HepG2 (cell line): ENCODE data around the gene RABEP2. TPM values are rescaled to one million over a fixed set of nuclear protein-coding genes. Genes with fewer than 3 reads are reported as not detected.

Source experiments
- ATAC-seq: fragments of 200-7000 bp; cut with Tn5 transposase; 3 replicates; pipeline ENCODE4 v1.9.1; 2020; ENCODE audit warnings: mild to moderate bottlenecking, moderate library complexity
- BruUV-seq: library from RNA; stranded (reverse); fragments of 400-500 nt; replicated peaks from 2 replicates; lab custom pipeline; 2021; lab: Mats Ljungman, UMichigan
- CTCF ChIA-PET: fragments of 300-600 bp; formaldehyde crosslinking; extraction: SDS; loops from one replicate; lab custom pipeline; 2021; ENCODE audit warnings: low total read pairs, inconsistent platforms, low intra/inter-chr PET ratio; lab: Yijun Ruan, JAX
- POLR2A ChIA-PET: fragments of 350-600 bp; sonication (Branson Sonifier 250); formaldehyde crosslinking; loops from one replicate; lab custom pipeline; 2020; ENCODE audit warnings: antibody characterized with exemption, inconsistent platforms; lab: Yijun Ruan, JAX
- DNase-seq: peaks from one replicate; pipeline ENCODE4 v3.0.0-alpha.2; 2015; ENCODE audit warnings: low spot score
- FAIRE-seq: peaks from 3 replicates; lab custom pipeline; 2011; peaks lifted over from hg19 to GRCh38; lab: Jason Lieb, UNC
- H2AFZ ChIP-seq: one replicate; pipeline ENCODE4 v1.6.1; 2011; ENCODE audit warnings: low read length, inconsistent platforms
- H3K27ac ChIP-seq: fragments of 300-600 bp; 3 replicates; pipeline ENCODE4 v1.8.0; 2011; ENCODE audit warnings: mixed run types, mild to moderate bottlenecking, mixed read lengths, low read length, inconsistent platforms; ENCODE audit not compliant: insufficient read depth; ENCODE audit errors: extremely low read length
- H3K27me3 ChIP-seq, 2 experiments: fragments of 200-600 bp in 1 of 2; 2 replicates in 1 of 2; 3 replicates in 1 of 2; pipeline versions ENCODE4 v1.6.0 to v1.8.0; 2011; ENCODE audit warnings: low read length in 2 of 2, mild to moderate bottlenecking in 2 of 2, moderate library complexity in 2 of 2, inconsistent platforms in 1 of 2; ENCODE audit not compliant: insufficient read depth in 2 of 2, control insufficient read depth in 1 of 2
- H3K36me3 ChIP-seq, 2 experiments: fragments of 200-600 bp in 1 of 2; replicated peaks in 1 of 2; 2 replicates in 1 of 2; 3 replicates in 1 of 2; pipeline versions ENCODE4 v1.5.1 to v1.8.0; 2011; ENCODE audit warnings: low read length in 2 of 2, inconsistent platforms in 1 of 2; ENCODE audit not compliant: insufficient read depth in 2 of 2, control insufficient read depth in 1 of 2
- H3K4me1 ChIP-seq: 2 replicates; pipeline ENCODE4 v1.5.1; 2012; ENCODE audit warnings: low read length, inconsistent platforms; ENCODE audit not compliant: insufficient read depth
- H3K4me2 ChIP-seq: 2 replicates; pipeline ENCODE4 v1.6.0; 2011; ENCODE audit warnings: low read depth, low read length, inconsistent platforms
- H3K4me3 ChIP-seq, 3 experiments: fragments of 200-600 bp in 1 of 3; sonication (generic), shearing (Covaris generic) in 1 of 3; replicated peaks in 1 of 3; 2 replicates each; pipeline ENCODE4 v1.5.1; 2011 to 2016; ENCODE audit warnings: low read length in 3 of 3, inconsistent platforms in 2 of 3, low read depth in 2 of 3, mild to moderate bottlenecking in 2 of 3, control low read depth in 1 of 3, mixed read lengths in 1 of 3; ENCODE audit not compliant: insufficient read depth in 1 of 3
- H3K79me2 ChIP-seq: one replicate; pipeline ENCODE4 v1.6.1; 2011; ENCODE audit warnings: low read length, inconsistent platforms; ENCODE audit not compliant: insufficient read depth
- H3K9ac ChIP-seq: 2 replicates; pipeline ENCODE4 v1.6.0; 2011; ENCODE audit warnings: mild to moderate bottlenecking, low read depth, low read length, inconsistent platforms; ENCODE audit not compliant: insufficient read depth
- H3K9me3 ChIP-seq: 2 replicates; pipeline ENCODE4 v1.5.1; 2012; ENCODE audit warnings: mild to moderate bottlenecking, low read length
- H4K20me1 ChIP-seq: 2 replicates; pipeline ENCODE4 v1.6.0; 2011; ENCODE audit warnings: inconsistent platforms, mild to moderate bottlenecking, low read length, moderate library complexity; ENCODE audit not compliant: insufficient read depth
- ATF4 ChIP-seq, 2 experiments: fragments of 450-650 bp in 1 of 2; sonication (generic) in 1 of 2; formaldehyde crosslinking; IDR thresholded peaks; 2 replicates each; pipeline versions ENCODE4 v1.5.0 to v1.8.0; 2020 to 2022; ENCODE audit warnings: mild to moderate bottlenecking in 1 of 2, missing genetic modification reagents in 1 of 2
- ATF7 ChIP-seq, 2 experiments: fragments of 450-650 bp in 1 of 2; sonication (generic) in 1 of 2; formaldehyde crosslinking in 1 of 2; IDR thresholded peaks; 2 replicates each; pipeline versions ENCODE4 v1.4.0 to v1.6.1; 2016 to 2020; ENCODE audit warnings: antibody characterized with exemption in 1 of 2, mild to moderate bottlenecking in 1 of 2, missing genetic modification reagents in 1 of 2
- CCAR2 ChIP-seq: fragments of 200-400 bp; formaldehyde crosslinking; optimal IDR thresholded peaks from 2 replicates; pipeline ENCODE3; 2018; ENCODE audit warnings: low read depth, mild to moderate bottlenecking, low read length, moderate library complexity
- CREB1 ChIP-seq, 2 experiments: fragments of 450-650 bp in 1 of 2; IDR thresholded peaks; 2 replicates each; pipeline ENCODE4 v1.6.1; 2016 to 2017; ENCODE audit warnings: control low read depth in 1 of 2, mild to moderate bottlenecking in 1 of 2, missing compliant biosample characterization in 1 of 2, missing genetic modification characterization in 1 of 2
- KLF15 ChIP-seq: sonication (generic); formaldehyde crosslinking; IDR thresholded peaks from 2 replicates; pipeline ENCODE4 v1.8.1; 2023; ENCODE audit warnings: borderline replicate concordance, mild to moderate bottlenecking, inconsistent platforms, missing genetic modification reagents, mixed read lengths
- MED8 ChIP-seq: sonication (generic); formaldehyde crosslinking; IDR thresholded peaks from 2 replicates; pipeline ENCODE4 v1.8.1; 2023; ENCODE audit warnings: mild to moderate bottlenecking, missing genetic modification reagents; ENCODE audit not compliant: insufficient replicate concordance
- MYNN ChIP-seq: sonication (generic); formaldehyde crosslinking; IDR thresholded peaks from 2 replicates; pipeline ENCODE4 v1.4.0; 2020; ENCODE audit warnings: mild to moderate bottlenecking, low read depth, missing genetic modification reagents
- NFYB ChIP-seq: sonication (generic); formaldehyde crosslinking; IDR thresholded peaks from 2 replicates; pipeline ENCODE4 v1.4.0; 2020; ENCODE audit warnings: missing genetic modification reagents
- NR2F2 ChIP-seq: IDR thresholded peaks from 2 replicates; pipeline ENCODE4 v1.6.1; 2012; ENCODE audit warnings: low read depth, inconsistent platforms, borderline replicate concordance
- PAWR ChIP-seq: sonication (generic); formaldehyde crosslinking; IDR thresholded peaks from 2 replicates; pipeline ENCODE4 v1.4.0; 2020; ENCODE audit warnings: missing genetic modification reagents, mild to moderate bottlenecking, borderline replicate concordance
- PAX8 ChIP-seq: sonication (generic); formaldehyde crosslinking; IDR thresholded peaks from 2 replicates; pipeline ENCODE4 v1.8.0; 2022; ENCODE audit warnings: mild to moderate bottlenecking, missing genetic modification reagents, borderline replicate concordance
- POLR2A ChIP-seq, 2 experiments: IDR thresholded peaks; 2 replicates each; pipeline ENCODE4 v1.6.1; 2011; ENCODE audit warnings: low read depth in 2 of 2, low read length in 2 of 2, mild to moderate bottlenecking in 1 of 2, moderate library complexity in 1 of 2; ENCODE audit not compliant: insufficient read depth in 1 of 2
- STAG1 ChIP-seq: sonication (generic); formaldehyde crosslinking; IDR thresholded peaks from 2 replicates; pipeline ENCODE4 v1.4.0; 2020; ENCODE audit warnings: missing genetic modification reagents
- TFDP2 ChIP-seq: sonication (generic); formaldehyde crosslinking; IDR thresholded peaks from 2 replicates; pipeline ENCODE4 v1.4.0; 2020; ENCODE audit warnings: missing genetic modification reagents
- ZBTB8A ChIP-seq: sonication (generic); formaldehyde crosslinking; IDR thresholded peaks from 2 replicates; pipeline ENCODE4 v1.4.0; 2020; ENCODE audit warnings: mild to moderate bottlenecking, low read depth, missing genetic modification reagents, borderline replicate concordance
- ZEB1 ChIP-seq: IDR thresholded peaks from 2 replicates; pipeline ENCODE4 v1.6.1; 2012; ENCODE audit warnings: mild to moderate bottlenecking, low read depth, inconsistent platforms; ENCODE audit not compliant: insufficient replicate concordance
- ZNF841 ChIP-seq: sonication (generic); formaldehyde crosslinking; IDR thresholded peaks from 2 replicates; pipeline ENCODE4 v1.8.1; 2023; ENCODE audit warnings: missing genetic modification reagents, borderline replicate concordance
- WGBS: methylation state at CpG from one replicate; pipeline ENCODE4 v1.1.6; 2017; ENCODE audit warnings: low lambda C conversion rate; 5-methylcytosine and 5-hydroxymethylcytosine counted together
- in situ Hi-C: cut with HindIII; loops from 2 replicates; pipeline ENCODE4 v1.10.0; 2017; ENCODE audit warnings: low pct_unique_long_range_greater_than_20kb; ENCODE audit not compliant: extremely low pct_ligation_motif_present
- intact Hi-C: fragments of 100-400 bp; cut with micrococcal nuclease; formaldehyde crosslinking; loops from one replicate; pipeline ENCODE4 v1.10.0; 2022; ENCODE audit not compliant: unreplicated experiment
- polyA plus RNA-seq, 8 experiments: library from polyadenylated mRNA; depleted of rRNA in 3 of 8; stranded (reverse) in 7 of 8; unstranded in 1 of 8; fragments of >200 nt; fragmentation: Illumina TruSeq in 4 of 8; extraction: Trizol in 4 of 8; gene quantifications; 2 replicates each; pipeline versions ENCODE4 v1.2.1 to v1.2.3, GENCODE V29; 2011 to 2016; ENCODE audit warnings: low read depth in 4 of 8, missing spikeins in 1 of 8, mixed read lengths in 1 of 8; ENCODE audit not compliant: insufficient read depth in 1 of 8
- total RNA-seq, 5 experiments: library from RNA; depleted of rRNA; stranded (reverse); fragments of >200 nt; fragmentation: Illumina TruSeq; extraction: Trizol; gene quantifications; 2 replicates each; pipeline ENCODE4 v1.2.3, GENCODE V29; 2016; ENCODE audit warnings: low read depth in 1 of 5

Gene RABEP2
- total and polyA plus RNA-seq, 2 of the 13 experiments (the other 11 are each of a cell fraction or from before 2014, with no cell fraction given) = 10.8 to 18.4 TPM

- peaks cover 14% of the 10 kb centered on the region for H3K4me1 ChIP-seq
- TF ChIP-seq STAG1 (CRISPR knock-in tag) = no peak
- no peak for TF ChIP-seq PAWR (CRISPR knock-in tag)
- 0 out of 2 replicates have a peak, but pooled peaks have one; percentile 5 for TF ChIP-seq CREB1 (IDR thresholded peaks at IDR 0.05)
- TF ChIP-seq CREB1 (CRISPR knock-in tag; IDR thresholded peaks at IDR 0.05) = no peak
- no peak for TF ChIP-seq ZBTB8A (CRISPR knock-in tag)
- peak; percentile 62; the same call in 1 of the 2 replicates for TF ChIP-seq ATF7 (IDR thresholded peaks at IDR 0.05)
- TF ChIP-seq ATF7 (CRISPR knock-in tag; IDR thresholded peaks at IDR 0.05) = no peak
- TF ChIP-seq TFDP2 = no peak
- TF ChIP-seq, all 625 proteins: peak for 2
- H3K27ac ChIP-seq = no peak overlapping the region
- FAIRE-seq (no peak), DNase-seq (no peak), ATAC-seq (no peak)
- WGBS = 95% methylated on average over 10 of the region's 10 CpGs
- H4K20me1 ChIP-seq = no peaks in the 10 kb centered on the region
- in situ Hi-C loops = no loop called here
- no peak overlapping the region for H3K9ac ChIP-seq
- intact Hi-C loops = loop anchor here (5.0 kb wide), 1 partner anchor 40 kb away; the partner anchor contains the start of gene RABEP2
- H3K27me3 ChIP-seq = no peaks in the 10 kb centered on the region
- peaks cover 16 to 23% of the 10 kb centered on the region in 2 experiments for H3K36me3 ChIP-seq
- BruUV-seq = no TSS peak
- no peaks in the 10 kb centered on the region for H3K79me2 ChIP-seq
- no peak overlapping the region for H3K4me3 ChIP-seq
- H3K9me3 ChIP-seq = no peaks in the 10 kb centered on the region
- no peak overlapping the region for H2AFZ ChIP-seq
- ChIA-PET CTCF (no interaction called here), POLR2A (interaction anchor here (1.2 kb wide), 1 partner anchor 58 kb away, joined by 3 read pairs; no protein-coding TSS in a partner anchor)
- H3K4me2 ChIP-seq = no peak overlapping the region
These were observed 38.1 kb downstream of the RABEP2 start for GRCh38 chr16:28886945-28887344.

GRCh38 chr16:28884045-28884444 lies 41.0 kb downstream of the RABEP2 start:
- CTCF ChIA-PET = no interaction called here
- 98% methylated on average over 6 of the region's 6 CpGs for WGBS
- TF ChIP-seq NR2F2 (no peak), PAX8 (CRISPR knock-in tag) (no peak), MED8 (CRISPR knock-in tag) (no peak), KLF15 (CRISPR knock-in tag) (no peak), ZBTB8A (CRISPR knock-in tag) (no peak), ZEB1 (no peak), POLR2A (IDR thresholded peaks at IDR 0.05; ENCODE audit: insufficient read depth in 1 of 2, low read depth in 2 of 2, low read length in 2 of 2) (no peak), MYNN (CRISPR knock-in tag) (no peak), ZNF841 (CRISPR knock-in tag) (no peak), ATF4 (CRISPR knock-in tag; IDR thresholded peaks at IDR 0.05) (no peak), CCAR2 (no peak), NFYB (no peak)

More at GRCh38 chr16:28884045-28884444, 41.0 kb downstream of the RABEP2 start:
- Histone ChIP-seq H3K9me3 (no peaks in the 10 kb centered on the region), H2AFZ (no peak overlapping the region), H3K36me3 (peaks cover 14 to 23% of the 10 kb centered on the region in 2 experiments), H3K27ac (no peak overlapping the region), H3K9ac (no peak overlapping the region), H3K27me3 (no peaks in the 10 kb centered on the region), H3K4me2 (no peak overlapping the region), H4K20me1 (no peaks in the 10 kb centered on the region), H3K4me3 (no peak overlapping the region), H3K79me2 (no peaks in the 10 kb centered on the region), H3K4me1 (peaks cover 4% of the 10 kb centered on the region)
- FAIRE-seq (no peak), DNase-seq (no peak), ATAC-seq (no peak)
- intact Hi-C loops (no loop called here), in situ Hi-C loops (no loop called here)
- POLR2A ChIA-PET = no interaction called here
- BruUV-seq = no TSS peak
